ENCODE measurements around the gene PRC1. TPM values are rescaled to one million over a fixed set of nuclear protein-coding genes. Genes with fewer than 3 reads are reported as not detected.

The PRC1 gene
- total RNA-seq, 1 donor from 2014 or later, result 9.3 TPM

GRCh38 chr15:90957031-90957790, 37.1 kb downstream of the PRC1 start:
- no peak for DNase-seq
- intact Hi-C loops (cut with micrococcal nuclease), result loop anchor here (5.0 to 10.0 kb wide), 3 partner anchors 265 to 1118 kb away; no protein-coding TSS in a partner anchor

GRCh38 chr15:90956274-90957030, 37.9 kb downstream of the PRC1 start:
- ATAC-seq (ENCODE audit: low read depth) (peak; percentile 12), DNase-seq (peak; percentile 67)
- intact Hi-C loops (cut with micrococcal nuclease), result loop anchor here (1.0 to 10.0 kb wide), 5 partner anchors 66 to 1118 kb away; partner anchors contain the start of gene VPS33B
- peak; percentile 25 for TF ChIP-seq CTCF (IDR thresholded peaks at IDR 0.05)
- Mint-ChIP-seq H3K9me3 (no peaks in the 10 kb centered on the region), H3K27me3 (no peaks in the 10 kb centered on the region), H3K4me3 (peak overlapping the region; percentile 88), H3K4me1 (peaks cover 21% of the 10 kb centered on the region), H3K27ac (peak overlapping the region; percentile 46), H3K36me3 (ENCODE audit: low read depth) (peaks cover 44% of the 10 kb centered on the region)
- CTCF ChIA-PET, result interaction anchor here (0.6 to 4.7 kb wide), 22 partner anchors 20 to 315 kb away, joined by 3 to 39 read pairs (median 4); partner anchors contain the start of genes HDDC3, MAN2A2 and UNC45A
- POLR2A ChIA-PET, result interaction anchor here (0.6 to 2.2 kb wide), 10 partner anchors 19 to 356 kb away, joined by 3 to 17 read pairs (median 4); partner anchors contain the start of genes HDDC3, UNC45A and VPS33B

More at GRCh38 chr15:90957031-90957790, 37.1 kb downstream of the PRC1 start:
- CTCF ChIA-PET, result interaction anchor here (0.6 to 4.7 kb wide), 23 partner anchors 10 to 315 kb away, joined by 3 to 39 read pairs (median 4); partner anchors contain the start of genes HDDC3, MAN2A2 and UNC45A
- peaks cover 21% of the 10 kb centered on the region for H3K4me1 Mint-ChIP-seq
- POLR2A ChIA-PET, result interaction anchor here (0.6 to 2.2 kb wide), 10 partner anchors 22 to 355 kb away, joined by 3 to 17 read pairs (median 4); partner anchors contain the start of genes HDDC3, UNC45A and VPS33B
- no peaks in the 10 kb centered on the region for H3K9me3 Mint-ChIP-seq
- no peak overlapping the region for H3K27ac Mint-ChIP-seq
- H3K36me3 Mint-ChIP-seq (ENCODE audit: low read depth), result peaks cover 43% of the 10 kb centered on the region
- peak overlapping the region; percentile 88 for H3K4me3 Mint-ChIP-seq
- H3K27me3 Mint-ChIP-seq, result no peaks in the 10 kb centered on the region
- ATAC-seq (ENCODE audit: low read depth), result no peak
- TF ChIP-seq CTCF (IDR thresholded peaks at IDR 0.05), result no peak

DNA sequence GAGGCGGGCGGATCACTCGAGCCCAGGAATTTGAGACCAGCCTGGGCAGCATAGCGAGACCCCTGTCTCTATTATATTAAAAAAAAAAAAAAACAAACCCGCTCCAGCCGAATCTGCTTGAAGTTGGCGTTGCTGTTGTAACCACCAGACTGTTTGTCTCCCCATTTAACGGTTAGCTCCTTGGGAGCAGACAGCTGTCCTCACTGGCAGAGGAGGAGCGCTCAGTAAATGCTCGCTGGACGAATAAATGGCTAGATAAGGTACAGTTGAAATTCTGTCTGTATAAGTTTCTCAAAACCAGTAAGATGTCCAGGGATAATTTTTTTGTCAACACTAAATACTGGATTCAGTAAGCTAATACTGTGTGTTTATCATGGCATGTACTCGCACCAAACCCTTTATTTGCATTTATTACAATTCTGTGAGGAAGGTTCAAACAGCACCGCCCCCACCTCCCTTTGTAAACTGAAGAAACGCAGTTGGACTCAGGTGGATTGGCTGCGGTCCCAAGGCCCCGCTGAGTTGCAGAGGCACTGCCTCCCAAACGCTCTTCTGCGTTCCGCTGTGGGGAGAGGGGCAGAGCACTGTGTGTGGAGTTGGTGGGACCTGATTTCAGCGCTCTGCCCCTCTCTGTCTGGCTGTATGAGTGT, 38.6 kb downstream of the PRC1 start:
- POLR2A ChIA-PET, result interaction anchor here (0.7 to 2.2 kb wide), 5 partner anchors 19 to 74 kb away, joined by 3 to 17 read pairs (median 3); partner anchors contain the start of gene HDDC3
- CTCF ChIA-PET, result interaction anchor here (0.7 to 4.7 kb wide), 13 partner anchors 21 to 316 kb away, joined by 3 to 39 read pairs (median 5); partner anchors contain the start of genes HDDC3, MAN2A2 and UNC45A
- Mint-ChIP-seq H3K27ac (no peak overlapping the region), H3K4me1 (peaks cover 21% of the 10 kb centered on the region), H3K4me3 (peak overlapping the region; percentile 88), H3K36me3 (ENCODE audit: low read depth) (peaks cover 41% of the 10 kb centered on the region), H3K9me3 (no peaks in the 10 kb centered on the region), H3K27me3 (no peaks in the 10 kb centered on the region)
- ATAC-seq (ENCODE audit: low read depth), result no peak
- TF ChIP-seq CTCF (IDR thresholded peaks at IDR 0.05), result no peak
- DNase-seq, result no peak
- intact Hi-C loops (cut with micrococcal nuclease), result loop anchor here (1.0 to 10.0 kb wide), 7 partner anchors 25 to 1119 kb away; partner anchors contain the start of gene VPS33B

- intact Hi-C loops (cut with micrococcal nuclease), result loop anchor here (1.0 to 10.0 kb wide), 7 partner anchors 20 to 1120 kb away; partner anchors contain the start of genes PRC1 and UNC45A
- H3K4me3 Mint-ChIP-seq, result peak within 1 kb of the TSS; percentile 88
- CTCF ChIA-PET, result interaction anchor here (0.8 to 4.7 kb wide), 9 partner anchors 20 to 317 kb away, joined by 4 to 39 read pairs (median 9); partner anchors contain the start of genes HDDC3 and UNC45A
- H3K9me3 Mint-ChIP-seq, result no peaks in the 10 kb centered on the region
- H3K27ac Mint-ChIP-seq, result peak within 1 kb of the TSS; percentile 92
- ATAC-seq (ENCODE audit: low read depth) (peak; percentile 94), DNase-seq (peak; percentile 83)
- H3K4me1 Mint-ChIP-seq, result peaks cover 21% of the 10 kb centered on the region
- POLR2A ChIA-PET, result interaction anchor here (0.5 to 2.5 kb wide), 18 partner anchors 9 to 723 kb away, joined by 3 to 26 read pairs (median 4); partner anchors contain the start of genes HDDC3, MAN2A2, PRC1 and UNC45A
- TF ChIP-seq CTCF (IDR thresholded peaks at IDR 0.05), result no peak
- H3K36me3 Mint-ChIP-seq (ENCODE audit: low read depth), result peaks cover 42% of the 10 kb centered on the region
- no peaks in the 10 kb centered on the region for H3K27me3 Mint-ChIP-seq
These were observed 39.4 kb downstream of the PRC1 start, which contains the start of gene RCCD1 for GRCh38 chr15:90954712-90955623. Gene RCCD1 (plus strand): TSS chr15:90954884. CDS start chr15:90956735, 1,851 bp downstream.

Measured in activated B cell treated with CpG ODN at 0.5 μM for 24 hours (primary cell).